ENCODE measurements around the gene ANKRD37.

ANKRD37 gene

DNA sequence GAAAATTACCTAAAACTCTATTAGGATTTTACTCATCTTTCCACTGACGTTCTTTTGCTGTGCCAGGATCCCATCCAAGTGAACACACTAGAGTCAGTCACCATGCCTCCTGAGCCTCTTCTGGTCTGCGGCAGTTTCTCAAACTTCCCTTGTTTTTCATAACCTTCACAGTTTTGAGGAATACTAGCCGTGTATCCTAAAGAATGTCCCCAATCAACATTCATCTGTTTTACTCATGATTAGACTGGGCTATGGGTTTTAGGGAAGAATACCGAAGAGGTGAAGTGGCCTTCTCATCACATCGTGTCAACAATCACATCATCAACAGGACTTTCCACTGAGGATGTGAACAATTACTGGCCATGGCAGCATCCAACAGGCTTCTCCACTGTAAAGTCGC, 5.7 kb upstream of the ANKRD37 start:
- DNase-seq, result no peak
- CTCF ChIA-PET, result no interaction called here
- Mint-ChIP-seq H3K9me3 (no peaks in the 10 kb centered on the region), H3K4me1 (peaks cover 20% of the 10 kb centered on the region), H3K4me3 (no peak overlapping the region), H3K27me3 (no peaks in the 10 kb centered on the region), H3K36me3 (peaks cover 3% of the 10 kb centered on the region), H3K27ac (no peak overlapping the region)

DNA sequence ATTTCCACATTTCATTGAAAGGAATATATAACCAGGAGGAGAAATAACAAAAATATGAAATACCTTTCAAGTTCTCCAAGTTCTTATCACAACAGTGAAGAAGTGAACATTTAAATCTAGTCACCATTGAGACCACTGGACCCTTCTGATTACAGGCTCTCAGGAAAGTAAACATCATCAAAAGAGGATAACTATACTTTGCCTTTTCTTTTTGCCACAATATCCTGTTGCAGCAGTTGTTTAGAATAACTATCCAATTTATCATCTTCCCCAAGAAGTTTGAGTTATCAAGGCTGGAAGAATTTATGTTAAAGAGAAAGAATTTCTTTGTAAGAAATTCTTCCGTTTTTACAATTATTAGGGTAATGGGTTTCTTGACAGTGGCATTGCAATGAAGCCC, 4.5 kb upstream of the ANKRD37 start:
- H3K27ac Mint-ChIP-seq, result no peak overlapping the region

DNA sequence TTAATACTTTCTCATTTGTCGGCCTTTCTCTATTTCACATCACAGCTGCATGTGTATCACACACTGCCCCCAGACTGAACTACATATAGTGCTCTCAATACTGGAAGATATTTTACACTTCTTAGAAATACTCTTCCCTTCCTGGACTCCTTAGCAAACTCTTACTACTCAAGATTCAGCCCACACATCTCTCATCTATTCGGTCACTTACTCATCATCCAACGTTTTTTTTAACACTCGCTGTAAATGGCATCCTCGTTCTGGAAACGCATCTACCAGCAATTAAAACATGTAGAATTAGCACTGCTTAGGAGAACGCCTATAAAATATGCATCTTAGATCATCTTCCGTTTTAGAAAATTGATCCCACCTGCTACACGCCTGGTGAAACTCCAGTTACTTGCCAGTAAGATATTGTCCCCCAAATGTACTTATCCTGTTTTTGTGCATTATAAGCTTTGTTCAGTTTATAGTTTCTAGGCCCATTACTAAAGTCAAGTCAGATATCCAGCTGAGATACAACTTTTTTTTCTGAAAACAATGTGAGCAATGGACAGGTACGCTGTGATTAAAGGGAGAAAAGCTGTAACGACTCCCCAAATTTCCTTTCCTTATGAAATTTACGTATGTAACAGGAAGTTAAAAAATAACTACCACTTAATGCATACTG, 1.9 kb upstream of the ANKRD37 start:
- DNase-seq, result no peak
- H3K36me3 Mint-ChIP-seq, result peaks cover 30% of the 10 kb centered on the region
- peaks cover 46% of the 10 kb centered on the region for H3K4me1 Mint-ChIP-seq
- peak overlapping the region; percentile 94 for H3K4me3 Mint-ChIP-seq
- CTCF ChIA-PET, result no interaction called here
- no peaks in the 10 kb centered on the region for H3K9me3 Mint-ChIP-seq
- H3K27me3 Mint-ChIP-seq, result no peaks in the 10 kb centered on the region
- peak overlapping the region; percentile 99 for H3K27ac Mint-ChIP-seq

More for the DNA sequence above, 4.5 kb upstream of the ANKRD37 start:
- H3K4me3 Mint-ChIP-seq, result no peak overlapping the region
- peaks cover 8% of the 10 kb centered on the region for H3K36me3 Mint-ChIP-seq
- no peak for DNase-seq
- H3K9me3 Mint-ChIP-seq, result no peaks in the 10 kb centered on the region
- CTCF ChIA-PET, result no interaction called here
- H3K27me3 Mint-ChIP-seq, result no peaks in the 10 kb centered on the region
- H3K4me1 Mint-ChIP-seq, result peaks cover 23% of the 10 kb centered on the region

DNA sequence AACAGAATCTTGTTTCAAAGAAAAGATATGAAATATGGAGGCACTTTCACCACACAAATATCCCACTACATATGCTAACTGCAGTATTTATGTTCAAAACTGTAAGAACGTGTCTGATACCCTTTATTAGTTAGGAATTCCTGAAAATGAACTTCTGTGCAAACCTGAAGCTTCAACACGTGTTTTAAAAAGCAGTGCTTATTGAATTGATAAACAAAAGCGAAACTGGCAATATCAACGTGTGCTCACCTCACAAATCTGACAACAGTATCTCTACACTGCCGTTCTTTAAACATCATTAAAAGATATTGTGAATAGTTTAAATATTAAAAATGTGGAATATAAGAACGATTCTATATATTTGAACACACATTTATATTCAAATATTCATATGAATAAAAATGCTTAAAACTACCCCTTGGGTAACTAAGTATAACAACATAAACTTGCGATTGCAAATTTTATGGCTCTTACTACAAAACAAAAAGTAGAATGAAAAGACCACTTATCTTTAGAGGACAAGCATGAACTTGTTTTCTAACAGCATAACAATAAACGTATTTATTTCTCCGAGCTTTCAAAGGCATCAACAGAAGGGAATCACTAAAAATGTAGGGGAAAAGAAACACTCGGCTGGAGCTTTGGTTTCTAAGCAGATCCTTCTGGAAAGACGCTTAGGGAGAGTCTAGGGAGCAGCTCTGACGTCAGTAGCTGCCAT, 1.2 kb upstream of the ANKRD37 start, which contains the start of gene LRP2BP:
Gene LRP2BP, minus strand, starts transcription at position 687 of the 718 bp plus-strand sequence. CDS start 17,738 bp downstream, outside the sequence.
- Mint-ChIP-seq H3K27me3 (no peaks in the 10 kb centered on the region), H3K4me1 (peaks cover 53% of the 10 kb centered on the region), H3K36me3 (peaks cover 37% of the 10 kb centered on the region), H3K9me3 (no peaks in the 10 kb centered on the region), H3K4me3 (peak within 1 kb of the TSS; percentile 94), H3K27ac (peak within 1 kb of the TSS; percentile 99)
- no peak for DNase-seq
- CTCF ChIA-PET, result no interaction called here

DNA sequence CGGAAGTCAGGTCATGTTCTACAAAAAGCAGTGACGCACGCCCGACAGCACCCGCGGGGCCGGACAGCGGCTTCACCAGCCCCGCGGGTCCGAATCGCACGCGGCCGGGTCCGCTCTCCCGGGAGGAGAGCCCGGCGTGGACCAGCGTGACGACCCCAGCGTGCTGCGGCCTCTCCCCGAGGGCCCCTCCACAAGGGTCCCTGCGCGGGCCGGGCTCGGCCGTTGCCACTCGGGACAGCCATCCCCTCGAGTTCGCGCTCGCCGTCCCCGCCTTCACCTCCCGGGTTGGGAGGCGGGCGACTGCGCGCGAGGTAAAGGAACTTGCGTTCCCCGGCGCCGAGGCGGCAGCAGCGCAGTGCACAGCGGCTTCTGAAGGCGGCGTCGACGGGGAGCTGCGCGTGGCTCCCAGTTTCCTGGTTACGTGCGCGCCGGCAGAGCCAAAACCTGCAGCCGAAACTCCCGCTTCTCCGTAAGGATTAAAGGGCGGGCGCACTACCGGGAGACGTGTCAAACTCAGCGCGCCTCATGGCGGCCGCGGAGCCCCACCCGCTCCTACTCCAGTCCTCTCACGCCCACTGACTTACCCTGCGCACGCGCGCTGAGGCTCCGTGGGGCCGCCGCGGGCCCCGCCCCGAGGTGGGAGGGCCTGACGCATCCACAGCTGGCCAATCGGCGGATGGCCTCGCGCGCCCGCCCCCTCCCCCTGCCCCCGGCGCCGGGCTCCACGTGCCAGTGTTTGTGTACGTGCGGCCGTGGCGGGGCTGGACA, 501 bp upstream of the ANKRD37 start:
- CTCF ChIA-PET, result no interaction called here
- peak; percentile 96 for DNase-seq
- Mint-ChIP-seq H3K9me3 (no peaks in the 10 kb centered on the region), H3K36me3 (peaks cover 41% of the 10 kb centered on the region), H3K27me3 (no peaks in the 10 kb centered on the region), H3K27ac (peak overlapping the region; percentile 99), H3K4me1 (peaks cover 57% of the 10 kb centered on the region), H3K4me3 (peak overlapping the region; percentile 94)

DNA sequence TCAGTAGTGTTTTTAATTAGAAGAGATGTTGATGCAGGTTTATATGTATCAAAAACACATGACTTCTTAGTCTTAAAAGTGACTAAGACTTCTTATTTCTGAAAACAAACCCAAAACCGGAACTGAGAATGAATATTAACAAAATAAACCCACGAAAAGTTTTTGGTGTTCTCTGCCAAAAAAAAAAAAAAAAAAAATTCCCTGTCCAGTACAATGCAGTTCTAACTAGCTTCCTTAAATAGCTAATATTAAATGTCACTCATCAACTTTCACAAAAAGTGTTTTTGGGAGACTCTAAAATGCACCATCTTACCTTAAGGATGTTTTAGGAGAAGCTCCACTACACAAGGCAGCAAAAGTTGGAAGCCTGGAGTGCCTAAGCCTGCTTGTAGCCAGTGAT, 2.0 kb downstream of the ANKRD37 start:
- Mint-ChIP-seq H3K4me1 (peaks cover 57% of the 10 kb centered on the region), H3K4me3 (peak overlapping the region; percentile 94), H3K27me3 (no peaks in the 10 kb centered on the region), H3K27ac (no peak overlapping the region), H3K36me3 (peaks cover 51% of the 10 kb centered on the region), H3K9me3 (no peaks in the 10 kb centered on the region)
- DNase-seq, result no peak
- CTCF ChIA-PET, result interaction anchor here (0.7 kb wide), 1 partner anchor 14 kb away, joined by 3 read pairs; no protein-coding TSS in a partner anchor

DNA sequence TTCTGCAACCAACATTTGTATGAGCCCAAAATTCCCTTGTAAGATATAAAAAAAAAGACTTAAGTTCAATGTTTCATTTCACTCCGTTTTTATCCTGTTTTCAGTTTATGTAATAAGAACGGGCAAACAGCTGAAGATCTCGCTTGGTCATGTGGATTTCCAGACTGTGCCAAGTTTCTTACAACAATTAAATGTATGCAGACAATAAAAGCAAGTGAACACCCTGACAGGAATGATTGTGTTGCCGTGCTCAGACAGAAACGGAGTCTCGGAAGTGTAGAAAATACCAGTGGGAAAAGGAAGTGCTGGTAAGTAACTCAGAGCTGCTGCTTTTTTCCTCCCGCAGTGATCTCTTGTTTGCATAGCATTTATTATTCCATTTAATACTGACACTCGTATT, 2.8 kb downstream of the ANKRD37 start:
- H3K36me3 Mint-ChIP-seq, result peaks cover 53% of the 10 kb centered on the region
- H3K4me1 Mint-ChIP-seq, result peaks cover 50% of the 10 kb centered on the region
- peak overlapping the region; percentile 28 for H3K27ac Mint-ChIP-seq
- H3K27me3 Mint-ChIP-seq, result no peaks in the 10 kb centered on the region
- no peak for DNase-seq
- CTCF ChIA-PET, result no interaction called here
- H3K4me3 Mint-ChIP-seq, result no peak overlapping the region
- H3K9me3 Mint-ChIP-seq, result no peaks in the 10 kb centered on the region

DNA sequence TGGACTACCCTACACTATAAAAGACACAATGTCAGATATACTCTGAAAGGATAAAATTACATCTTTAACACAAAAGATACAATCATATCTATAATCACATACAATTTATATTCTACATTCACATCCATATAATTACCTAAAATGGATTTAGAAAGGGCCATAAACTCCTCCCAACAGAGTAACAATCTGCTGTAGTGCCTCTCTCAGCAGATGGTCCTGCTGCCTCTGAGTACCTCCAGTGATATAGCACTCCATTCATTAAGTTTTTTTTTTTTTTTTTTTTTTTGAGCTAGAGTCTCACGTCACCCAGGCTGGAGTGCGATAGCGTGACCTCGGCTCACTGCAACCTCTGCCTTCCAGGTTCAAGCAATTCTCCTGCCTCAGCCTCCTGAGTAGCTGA, 7.4 kb downstream of the ANKRD37 start:
- CTCF ChIA-PET, result interaction anchor here (1.2 kb wide), 1 partner anchor 269 kb away, joined by 4 read pairs; no protein-coding TSS in a partner anchor
- H3K9me3 Mint-ChIP-seq, result no peaks in the 10 kb centered on the region
- H3K36me3 Mint-ChIP-seq, result peaks cover 52% of the 10 kb centered on the region
- no peak overlapping the region for H3K4me3 Mint-ChIP-seq
- H3K27ac Mint-ChIP-seq, result no peak overlapping the region
- no peaks in the 10 kb centered on the region for H3K27me3 Mint-ChIP-seq
- no peak for DNase-seq
- peaks cover 18% of the 10 kb centered on the region for H3K4me1 Mint-ChIP-seq

DNA sequence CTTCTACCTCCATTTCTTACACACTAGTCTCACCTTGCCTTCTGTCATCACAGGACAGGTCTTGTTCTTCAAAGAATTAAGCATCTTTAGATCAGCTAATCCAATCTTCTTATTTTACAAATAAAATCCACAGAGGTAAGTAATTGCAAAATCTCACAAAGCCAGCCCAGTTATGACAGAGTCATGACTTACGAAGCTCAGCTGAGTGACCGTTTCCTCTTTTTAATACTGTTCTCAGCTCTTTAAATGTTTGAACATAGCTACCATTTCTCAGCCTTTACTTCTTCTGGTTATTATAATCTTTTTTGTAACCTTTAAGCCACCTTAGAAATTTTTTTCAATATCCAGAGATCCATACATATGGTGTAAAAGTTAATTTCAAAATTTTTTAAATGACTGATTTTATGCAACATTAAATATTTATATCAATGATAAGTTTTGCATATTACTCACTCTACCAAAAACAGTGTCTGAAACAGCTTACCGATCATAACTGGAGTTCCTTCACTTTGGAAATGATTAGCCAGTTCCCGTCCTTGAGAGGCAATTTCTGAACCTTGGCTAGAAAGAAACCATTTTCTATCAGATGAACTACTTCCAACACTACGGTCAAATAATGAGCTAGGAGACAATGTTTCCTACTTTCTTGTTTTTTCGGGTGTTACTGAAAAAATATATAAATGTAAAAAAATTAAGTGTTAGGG, 8.8 kb downstream of the ANKRD37 start:
- H3K27ac Mint-ChIP-seq, result peak overlapping the region; percentile 33
- no peak for DNase-seq
- no peaks in the 10 kb centered on the region for H3K27me3 Mint-ChIP-seq
- no peak overlapping the region for H3K4me3 Mint-ChIP-seq
- H3K4me1 Mint-ChIP-seq, result peaks cover 5% of the 10 kb centered on the region
- no peaks in the 10 kb centered on the region for H3K9me3 Mint-ChIP-seq
- peaks cover 42% of the 10 kb centered on the region for H3K36me3 Mint-ChIP-seq
- CTCF ChIA-PET, result interaction anchor here (1.2 kb wide), 1 partner anchor 271 kb away, joined by 4 read pairs; no protein-coding TSS in a partner anchor

DNA sequence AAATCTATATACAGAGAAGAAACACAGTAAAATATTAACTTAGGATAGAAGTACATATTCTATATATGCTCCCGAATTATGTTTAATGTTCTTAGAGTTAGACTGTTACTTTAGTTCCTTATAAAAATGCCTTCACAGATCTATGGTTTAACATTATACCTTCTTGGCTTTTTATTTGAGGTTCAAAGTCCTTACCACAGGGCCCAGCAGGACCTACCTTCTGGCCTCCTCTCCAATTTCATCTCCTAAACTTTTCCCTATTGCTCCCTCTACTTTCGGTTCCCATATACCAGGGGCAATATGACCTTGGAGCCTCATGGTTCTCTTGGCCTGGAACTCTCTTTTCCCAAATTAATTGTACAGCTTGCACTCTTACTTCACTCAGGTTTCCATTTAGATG, 11.8 kb downstream of the ANKRD37 start:
- CTCF ChIA-PET, result no interaction called here
- Mint-ChIP-seq H3K27ac (no peak overlapping the region), H3K4me1 (no peaks in the 10 kb centered on the region), H3K9me3 (no peaks in the 10 kb centered on the region), H3K36me3 (peaks cover 27% of the 10 kb centered on the region), H3K4me3 (no peak overlapping the region), H3K27me3 (no peaks in the 10 kb centered on the region)
- DNase-seq, result no peak

DNA sequence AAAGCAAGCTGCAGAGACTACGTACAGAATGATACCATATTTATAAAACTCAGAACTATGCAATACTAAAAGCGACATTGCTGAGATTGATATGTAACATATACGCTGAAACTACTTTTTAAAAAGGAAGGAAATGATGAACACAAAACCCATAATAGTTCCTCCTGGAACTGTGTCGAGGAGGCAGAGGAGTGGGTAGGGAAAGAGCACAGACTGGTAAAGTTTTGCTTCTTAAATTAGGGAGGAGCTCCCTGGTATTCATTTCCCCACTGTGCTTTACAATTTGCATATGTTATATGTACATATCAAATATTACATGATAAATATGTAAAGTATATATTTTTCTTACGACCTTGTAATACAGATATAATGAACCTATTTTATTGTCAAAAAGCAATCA, 15.2 kb downstream of the ANKRD37 start:
- CTCF ChIA-PET, result no interaction called here
- Mint-ChIP-seq H3K27me3 (no peaks in the 10 kb centered on the region), H3K9me3 (no peaks in the 10 kb centered on the region), H3K4me1 (no peaks in the 10 kb centered on the region), H3K27ac (no peak overlapping the region), H3K36me3 (peaks cover 20% of the 10 kb centered on the region), H3K4me3 (no peak overlapping the region)
- DNase-seq, result no peak

DNA sequence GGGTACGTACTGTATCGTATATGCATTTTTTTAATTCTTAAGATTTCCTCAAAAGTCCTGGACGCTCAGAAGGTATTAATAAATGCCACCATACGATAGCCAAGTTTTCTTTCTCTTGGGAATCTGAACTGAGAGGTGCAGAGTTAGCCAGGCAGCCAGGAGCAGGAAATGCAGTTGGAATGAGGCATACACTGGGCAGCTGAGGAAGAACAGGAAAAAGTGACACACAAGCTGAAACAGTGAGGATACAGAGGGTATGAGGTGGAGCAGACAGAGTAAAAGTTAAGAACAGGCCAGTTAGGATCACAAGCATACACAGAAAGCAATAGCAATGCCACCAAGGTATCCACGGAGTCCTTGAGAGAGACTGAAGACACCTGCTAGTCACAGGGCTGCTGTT, 15.8 kb downstream of the ANKRD37 start:
- CTCF ChIA-PET, result no interaction called here
- Mint-ChIP-seq H3K27ac (no peak overlapping the region), H3K27me3 (no peaks in the 10 kb centered on the region), H3K4me3 (no peak overlapping the region), H3K9me3 (no peaks in the 10 kb centered on the region), H3K36me3 (peaks cover 24% of the 10 kb centered on the region), H3K4me1 (no peaks in the 10 kb centered on the region)
- no peak for DNase-seq

DNA sequence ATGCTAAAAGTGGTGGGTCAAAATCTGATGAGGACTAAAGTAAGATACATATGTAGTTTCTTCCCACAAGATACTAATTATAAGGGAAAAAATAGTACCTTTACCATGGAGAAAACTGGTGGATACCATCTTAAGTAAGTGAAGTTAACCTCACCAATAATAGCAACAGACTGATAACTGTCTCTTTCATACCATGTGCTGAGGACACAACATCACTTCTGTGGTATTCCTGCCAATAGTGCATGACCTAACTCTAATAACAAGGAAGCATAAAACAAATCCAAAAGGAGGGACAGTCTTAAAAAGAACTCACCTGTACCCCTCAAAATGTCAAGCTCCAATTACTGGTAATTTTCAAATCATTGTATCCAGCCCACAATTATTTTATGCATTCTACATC, 20.3 kb downstream of the ANKRD37 start:
- no peak for DNase-seq

More for the DNA sequence above, 20.3 kb downstream of the ANKRD37 start:
- Mint-ChIP-seq H3K27ac (no peak overlapping the region), H3K27me3 (no peaks in the 10 kb centered on the region), H3K4me1 (no peaks in the 10 kb centered on the region), H3K4me3 (no peak overlapping the region), H3K9me3 (no peaks in the 10 kb centered on the region), H3K36me3 (peaks cover 31% of the 10 kb centered on the region)
- CTCF ChIA-PET, result no interaction called here

All from activated naive CD4-positive, alpha-beta T cell treated with anti-CD3 and anti-CD28 coated beads, Interleukin-2, amount 10 ng/mL, durations not matched to agents 7 days and 5 days (primary cell).